Measurements from ENCODE around the gene ZDHHC19.
"Not testable (repeated sequence)": the region's sequence is repeated elsewhere in the genome, so short reads cannot be mapped to it uniquely, and the experiment has no call there.

The ZDHHC19 gene

GRCh38 chr3:196170296-196170695 lies 40.9 kb downstream of the ZDHHC19 start:
- DNase-seq (ENCODE audit: low spot score); H2AK5ac ChIP-seq (ENCODE audit: low read depth, low read length): not testable (repeated sequence)

GRCh38 chr3:196169836-196170240 lies 41.4 kb downstream of the ZDHHC19 start:
- no peak for DNase-seq (ENCODE audit: low spot score)
- Histone ChIP-seq H2BK12ac (ENCODE audit: low read length) (no peak overlapping the region), H2AFZ (ENCODE audit: low read length) (no peak overlapping the region), H3K27me3 (ENCODE audit: control insufficient read depth in 3 of 3, insufficient read depth in 3 of 3, low read depth in 1 of 3, low read length in 3 of 3) (no peaks in the 10 kb centered on the region), H3K27ac (replicated peaks; ENCODE audit: low read length) (no peak overlapping the region), H3K23ac (ENCODE audit: low read depth, low read length, poor library complexity) (peak overlapping the region; percentile 3), H2AK5ac (ENCODE audit: low read depth, low read length) (no peak overlapping the region), H3K36me3 (replicated peaks in 1 of 2; ENCODE audit: control insufficient read depth in 2 of 2, insufficient read depth in 2 of 2, low read length in 2 of 2) (no peaks in the 10 kb centered on the region), H2BK5ac (ENCODE audit: low read length) (no peak overlapping the region), H3K18ac (ENCODE audit: low read length) (no peak overlapping the region), H3K4ac (ENCODE audit: low read length) (no peak overlapping the region), H4K8ac (ENCODE audit: low read depth, low read length) (no peak overlapping the region), H3K4me3 (ENCODE audit: low read length in 2 of 2) (no peak overlapping the region), H3K79me1 (ENCODE audit: low read depth, low read length) (no peaks in the 10 kb centered on the region), H2BK15ac (ENCODE audit: low read length) (no peak overlapping the region), H3K4me1 (ENCODE audit: control insufficient read depth in 2 of 2, insufficient read depth in 1 of 2, low read depth in 1 of 2, low read length in 2 of 2) (peaks cover 1 to 7% of the 10 kb centered on the region in 2 donors), H3K14ac (ENCODE audit: low read length) (no peak overlapping the region), H2BK120ac (ENCODE audit: low read depth, low read length) (no peak overlapping the region), H3K4me2 (ENCODE audit: insufficient read depth, low read length, poor library complexity, severe bottlenecking) (no peak overlapping the region), H3K9me3 (replicated peaks in 1 of 2; ENCODE audit: control insufficient read depth in 2 of 2, insufficient read depth in 1 of 2, low read depth in 1 of 2, low read length in 2 of 2) (no peaks in the 10 kb centered on the region), H3K9ac (ENCODE audit: low read depth, low read length, poor library complexity) (no peak overlapping the region), H4K91ac (ENCODE audit: low read depth, low read length, poor library complexity) (no peak overlapping the region)
- WGBS, 2 donors (ENCODE audit: extremely low coverage in 2 of 2, insufficient read length in 2 of 2, insufficient replicate concordance in 1 of 2): no CpG with 5 or more reads among the region's 5 CpGs

More at GRCh38 chr3:196170296-196170695, 40.9 kb downstream of the ZDHHC19 start:
- not testable (repeated sequence) for H3K9me3 ChIP-seq (replicated peaks in 1 of 2; ENCODE audit: control insufficient read depth in 2 of 2, insufficient read depth in 1 of 2, low read depth in 1 of 2, low read length in 2 of 2); H2BK12ac ChIP-seq (ENCODE audit: low read length); H2BK120ac ChIP-seq (ENCODE audit: low read depth, low read length); H3K4me3 ChIP-seq (ENCODE audit: low read length in 2 of 2); H3K4me1 ChIP-seq (ENCODE audit: control insufficient read depth in 2 of 2, insufficient read depth in 1 of 2, low read depth in 1 of 2, low read length in 2 of 2); H3K27ac ChIP-seq (replicated peaks; ENCODE audit: low read length); H2AFZ ChIP-seq (ENCODE audit: low read length); H3K9ac ChIP-seq (ENCODE audit: low read depth, low read length, poor library complexity); H3K23ac ChIP-seq (ENCODE audit: low read depth, low read length, poor library complexity); H2BK15ac ChIP-seq (ENCODE audit: low read length); H3K27me3 ChIP-seq (ENCODE audit: control insufficient read depth in 3 of 3, insufficient read depth in 3 of 3, low read depth in 1 of 3, low read length in 3 of 3); H3K18ac ChIP-seq (ENCODE audit: low read length); H3K36me3 ChIP-seq (replicated peaks in 1 of 2; ENCODE audit: control insufficient read depth in 2 of 2, insufficient read depth in 2 of 2, low read length in 2 of 2); H4K8ac ChIP-seq (ENCODE audit: low read depth, low read length); H2BK5ac ChIP-seq (ENCODE audit: low read length); H3K79me1 ChIP-seq (ENCODE audit: low read depth, low read length); H3K14ac ChIP-seq (ENCODE audit: low read length); H4K91ac ChIP-seq (ENCODE audit: low read depth, low read length, poor library complexity); H3K4me2 ChIP-seq (ENCODE audit: insufficient read depth, low read length, poor library complexity, severe bottlenecking); H3K4ac ChIP-seq (ENCODE audit: low read length)
- no CpG with 5 or more reads among the region's 12 CpGs for WGBS, 2 donors (ENCODE audit: extremely low coverage in 2 of 2, insufficient read length in 2 of 2, insufficient replicate concordance in 1 of 2)

GRCh38 chr3:196168808-196169391 lies 42.3 kb downstream of the ZDHHC19 start:
- no CpG with 5 or more reads among the region's 6 CpGs for WGBS, 2 donors (ENCODE audit: extremely low coverage in 2 of 2, insufficient read length in 2 of 2, insufficient replicate concordance in 1 of 2)
- DNase-seq (ENCODE audit: low spot score): no peak
- Histone ChIP-seq H3K4ac (ENCODE audit: low read length) (no peak overlapping the region), H2BK5ac (ENCODE audit: low read length) (no peak overlapping the region), H4K91ac (ENCODE audit: low read depth, low read length, poor library complexity) (no peak overlapping the region), H2AK5ac (ENCODE audit: low read depth, low read length) (no peak overlapping the region), H3K4me3 (ENCODE audit: low read length in 2 of 2) (no peak overlapping the region), H3K4me2 (ENCODE audit: insufficient read depth, low read length, poor library complexity, severe bottlenecking) (no peak overlapping the region), H3K18ac (ENCODE audit: low read length) (no peak overlapping the region), H3K9me3 (replicated peaks in 1 of 2; ENCODE audit: control insufficient read depth in 2 of 2, insufficient read depth in 1 of 2, low read depth in 1 of 2, low read length in 2 of 2) (peaks cover 0 to 3% of the 10 kb centered on the region in 2 donors), H3K27ac (replicated peaks; ENCODE audit: low read length) (no peak overlapping the region), H3K4me1 (ENCODE audit: control insufficient read depth in 2 of 2, insufficient read depth in 1 of 2, low read depth in 1 of 2, low read length in 2 of 2) (peaks cover 2 to 7% of the 10 kb centered on the region in 2 donors), H3K79me1 (ENCODE audit: low read depth, low read length) (no peaks in the 10 kb centered on the region), H2BK12ac (ENCODE audit: low read length) (no peak overlapping the region), H3K14ac (ENCODE audit: low read length) (no peak overlapping the region), H2BK15ac (ENCODE audit: low read length) (no peak overlapping the region), H3K36me3 (replicated peaks in 1 of 2; ENCODE audit: control insufficient read depth in 2 of 2, insufficient read depth in 2 of 2, low read length in 2 of 2) (no peaks in the 10 kb centered on the region), H4K8ac (ENCODE audit: low read depth, low read length) (no peak overlapping the region), H2BK120ac (ENCODE audit: low read depth, low read length) (no peak overlapping the region), H3K27me3 (ENCODE audit: control insufficient read depth in 3 of 3, insufficient read depth in 3 of 3, low read depth in 1 of 3, low read length in 3 of 3) (peaks cover 0 to 3% (median 0%) of the 10 kb centered on the region in 3 experiments), H3K23ac (ENCODE audit: low read depth, low read length, poor library complexity) (no peak overlapping the region), H2AFZ (ENCODE audit: low read length) (no peak overlapping the region), H3K9ac (ENCODE audit: low read depth, low read length, poor library complexity) (no peak overlapping the region)

GRCh38 chr3:196166741-196167140 lies 44.5 kb downstream of the ZDHHC19 start:
- Histone ChIP-seq H3K79me1 (ENCODE audit: low read depth, low read length) (no peaks in the 10 kb centered on the region), H4K8ac (ENCODE audit: low read depth, low read length) (no peak overlapping the region), H2BK5ac (ENCODE audit: low read length) (no peak overlapping the region), H3K4me2 (ENCODE audit: insufficient read depth, low read length, poor library complexity, severe bottlenecking) (no peak overlapping the region), H3K9me3 (replicated peaks in 1 of 2; ENCODE audit: control insufficient read depth in 2 of 2, insufficient read depth in 1 of 2, low read depth in 1 of 2, low read length in 2 of 2) (peaks cover 0 to 3% of the 10 kb centered on the region in 2 donors), H3K18ac (ENCODE audit: low read length) (no peak overlapping the region), H3K27me3 (ENCODE audit: control insufficient read depth in 3 of 3, insufficient read depth in 3 of 3, low read depth in 1 of 3, low read length in 3 of 3) (peaks cover 0 to 8% (median 0%) of the 10 kb centered on the region in 3 experiments), H2BK120ac (ENCODE audit: low read depth, low read length) (no peak overlapping the region), H3K4me3 (ENCODE audit: low read length in 2 of 2) (no peak overlapping the region), H2AK5ac (ENCODE audit: low read depth, low read length) (no peak overlapping the region), H2BK15ac (ENCODE audit: low read length) (no peak overlapping the region), H2BK12ac (ENCODE audit: low read length) (no peak overlapping the region), H3K9ac (ENCODE audit: low read depth, low read length, poor library complexity) (no peak overlapping the region), H2AFZ (ENCODE audit: low read length) (no peak overlapping the region), H3K23ac (ENCODE audit: low read depth, low read length, poor library complexity) (no peak overlapping the region), H4K91ac (ENCODE audit: low read depth, low read length, poor library complexity) (no peak overlapping the region), H3K14ac (ENCODE audit: low read length) (no peak overlapping the region), H3K27ac (replicated peaks; ENCODE audit: low read length) (no peak overlapping the region), H3K4me1 (ENCODE audit: control insufficient read depth in 2 of 2, insufficient read depth in 1 of 2, low read depth in 1 of 2, low read length in 2 of 2) (peaks cover 3 to 7% of the 10 kb centered on the region in 2 donors), H3K36me3 (replicated peaks in 1 of 2; ENCODE audit: control insufficient read depth in 2 of 2, insufficient read depth in 2 of 2, low read length in 2 of 2) (no peaks in the 10 kb centered on the region), H3K4ac (ENCODE audit: low read length) (no peak overlapping the region)
- WGBS, 2 donors (ENCODE audit: extremely low coverage in 2 of 2, insufficient read length in 2 of 2, insufficient replicate concordance in 1 of 2): 100% methylated on average over 1 of the region's 7 CpGs; no CpG with 5 or more reads in 1 of the 2 donors
- no peak for DNase-seq (ENCODE audit: low spot score)

All from neuronal stem cell (in vitro differentiated cells).